ENCODE measurements around the gene SLC25A47.

DNA sequence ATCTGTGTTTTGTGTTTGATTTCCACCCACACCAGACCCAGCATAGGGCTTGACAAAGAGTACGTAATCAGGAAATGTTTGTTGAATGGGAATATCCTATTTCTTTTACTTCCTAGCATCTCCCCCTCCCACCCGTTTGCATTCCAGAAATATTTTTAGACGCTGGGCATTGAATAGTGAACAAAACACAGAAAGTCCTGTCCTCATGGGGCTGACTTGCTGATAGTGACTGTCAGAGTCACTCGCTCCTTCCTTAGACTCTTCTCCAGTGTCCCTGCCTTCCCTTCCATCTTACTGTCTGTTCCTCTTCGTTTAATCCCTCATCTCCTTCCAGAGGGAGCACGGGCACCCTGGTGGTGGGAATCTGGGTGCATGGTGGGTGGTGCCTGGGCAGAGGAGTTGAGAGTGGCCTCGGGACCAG lies 53.6 kb downstream of the SLC25A47 start:
- TF ChIP-seq, protein P1, sequence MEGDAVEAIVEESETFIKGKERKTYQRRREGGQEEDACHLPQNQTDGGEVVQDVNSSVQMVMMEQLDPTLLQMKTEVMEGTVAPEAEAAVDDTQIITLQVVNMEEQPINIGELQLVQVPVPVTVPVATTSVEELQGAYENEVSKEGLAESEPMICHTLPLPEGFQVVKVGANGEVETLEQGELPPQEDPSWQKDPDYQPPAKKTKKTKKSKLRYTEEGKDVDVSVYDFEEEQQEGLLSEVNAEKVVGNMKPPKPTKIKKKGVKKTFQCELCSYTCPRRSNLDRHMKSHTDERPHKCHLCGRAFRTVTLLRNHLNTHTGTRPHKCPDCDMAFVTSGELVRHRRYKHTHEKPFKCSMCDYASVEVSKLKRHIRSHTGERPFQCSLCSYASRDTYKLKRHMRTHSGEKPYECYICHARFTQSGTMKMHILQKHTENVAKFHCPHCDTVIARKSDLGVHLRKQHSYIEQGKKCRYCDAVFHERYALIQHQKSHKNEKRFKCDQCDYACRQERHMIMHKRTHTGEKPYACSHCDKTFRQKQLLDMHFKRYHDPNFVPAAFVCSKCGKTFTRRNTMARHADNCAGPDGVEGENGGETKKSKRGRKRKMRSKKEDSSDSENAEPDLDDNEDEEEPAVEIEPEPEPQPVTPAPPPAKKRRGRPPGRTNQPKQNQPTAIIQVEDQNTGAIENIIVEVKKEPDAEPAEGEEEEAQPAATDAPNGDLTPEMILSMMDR (IDR thresholded peaks at IDR 0.05), result no peak
- TF ChIP-seq POLR2A (IDR thresholded peaks at IDR 0.05), result no peak

All from body of pancreas (tissue), 4 donors.